GM21447 (cell line): Measurements from ENCODE around the gene ADSL.
"Not testable (repeated sequence)": the region's sequence is repeated elsewhere in the genome, so short reads cannot be mapped to it uniquely, and the experiment has no call there.

Source experiments
- ATAC-seq: cut with Tn5 transposase; IDR thresholded peaks from one replicate; pipeline ENCODE4 v1.9.1; 2021; ENCODE audit not compliant: unreplicated experiment

Gene ADSL

GRCh38 chr22:40367342-40367741 is 21.0 kb downstream of the ADSL start:
- ATAC-seq = no peak

- no peak for ATAC-seq
Observed at GRCh38 chr22:40368016-40368415, 21.7 kb downstream of the ADSL start.

GRCh38 chr22:40368836-40369235 is 22.5 kb downstream of the ADSL start:
- no peak for ATAC-seq

GRCh38 chr22:40374567-40374966 is 28.3 kb downstream of the ADSL start:
- no peak for ATAC-seq

- ATAC-seq = no peak
Observed at GRCh38 chr22:40376149-40376548, 29.8 kb downstream of the ADSL start.

- no peak for ATAC-seq
Observed at GRCh38 chr22:40377931-40378330, 31.6 kb downstream of the ADSL start.

GRCh38 chr22:40378448-40378847 is 32.1 kb downstream of the ADSL start:
- ATAC-seq = not testable (repeated sequence)

- ATAC-seq = no peak
Observed at GRCh38 chr22:40381461-40381860, 35.2 kb downstream of the ADSL start.

GRCh38 chr22:40383905-40384304 is 37.6 kb downstream of the ADSL start:
- ATAC-seq = no peak

- ATAC-seq = no peak
Observed at GRCh38 chr22:40385036-40385782, 38.9 kb downstream of the ADSL start.

GRCh38 chr22:40387746-40388145 is 41.4 kb downstream of the ADSL start:
- no peak for ATAC-seq

GRCh38 chr22:40388231-40388630 is 41.9 kb downstream of the ADSL start:
- ATAC-seq = no peak

- no peak for ATAC-seq
Observed at GRCh38 chr22:40391417-40391816, 45.1 kb downstream of the ADSL start.

GRCh38 chr22:40392618-40393017 is 46.3 kb downstream of the ADSL start:
- no peak for ATAC-seq

- no peak for ATAC-seq
Observed at GRCh38 chr22:40394607-40395006, 48.3 kb downstream of the ADSL start.

- ATAC-seq = no peak
Observed at GRCh38 chr22:40395607-40396006, 49.3 kb downstream of the ADSL start.

- ATAC-seq = no peak
Observed at GRCh38 chr22:40396882-40397281, 50.6 kb downstream of the ADSL start.

GRCh38 chr22:40397396-40397795 is 51.1 kb downstream of the ADSL start:
- ATAC-seq = no peak

- no peak for ATAC-seq
Observed at GRCh38 chr22:40399621-40400020, 53.3 kb downstream of the ADSL start.

- no peak for ATAC-seq
Observed at GRCh38 chr22:40400159-40400558, 53.9 kb downstream of the ADSL start.

GRCh38 chr22:40401532-40401931 is 55.2 kb downstream of the ADSL start:
- no peak for ATAC-seq

GRCh38 chr22:40401981-40402406 is 55.7 kb downstream of the ADSL start:
- ATAC-seq = no peak

- no peak for ATAC-seq
Observed at GRCh38 chr22:40403141-40403540, 56.8 kb downstream of the ADSL start.
